Islet precursor cell (in vitro differentiated cells): Measurements from ENCODE around the gene NOL4.

Experiments used
- DNase-seq: peaks from one replicate; pipeline ENCODE4 v3.0.0-alpha.2; 2018

NOL4 gene

DNA sequence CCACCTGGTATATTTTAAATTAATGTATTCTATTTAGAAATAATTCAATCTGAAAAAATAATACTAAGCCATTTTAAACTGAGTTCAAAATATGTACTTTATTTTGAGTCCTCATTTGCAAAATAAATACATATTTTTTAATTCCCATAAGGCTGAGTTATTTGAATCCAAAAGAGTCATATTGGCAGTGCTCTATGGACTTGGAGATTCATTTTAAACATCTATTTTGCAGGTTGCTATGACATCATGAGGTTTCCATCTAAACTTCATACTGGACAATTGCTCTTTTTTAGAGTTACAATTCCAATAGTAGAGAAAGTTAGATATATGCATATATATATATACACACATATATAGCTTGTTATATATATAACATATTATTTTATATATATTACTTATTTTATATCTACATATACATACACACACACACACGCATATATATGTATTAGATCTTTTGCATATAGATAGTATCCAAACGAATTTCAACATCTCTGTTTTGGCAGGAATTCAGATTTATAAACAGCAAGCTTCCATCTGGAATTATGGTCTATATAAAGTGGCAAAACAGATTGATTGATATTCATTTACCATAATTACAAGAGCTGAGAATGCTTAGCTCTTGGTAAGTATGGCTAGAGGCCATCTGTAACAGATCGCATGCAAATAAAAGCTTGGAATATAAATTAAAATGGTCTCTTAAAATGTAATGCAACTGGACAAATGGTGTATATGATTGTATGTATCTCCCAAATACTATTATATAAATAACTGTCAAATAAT lies 34.9 kb downstream of the NOL4 start:
- no peak for DNase-seq
